Epidermal melanocyte (primary cell): ENCODE results near the gene GLIPR1L2.
"Not testable (repeated sequence)": the region's sequence is repeated elsewhere in the genome, so short reads cannot be mapped to it uniquely, and the experiment has no call there.

Source experiments
- DNase-seq: peaks from one replicate; pipeline ENCODE4 v3.0.0; 2011; ENCODE audit warnings: low spot score; ENCODE audit not compliant: insufficient read length

GLIPR1L2 gene

GRCh38 chr12:75432924-75433323, 42.0 kb downstream of the GLIPR1L2 start:
- no peak for DNase-seq

- no peak for DNase-seq
These were observed 46.7 kb downstream of the GLIPR1L2 start for GRCh38 chr12:75437564-75437963.

DNA sequence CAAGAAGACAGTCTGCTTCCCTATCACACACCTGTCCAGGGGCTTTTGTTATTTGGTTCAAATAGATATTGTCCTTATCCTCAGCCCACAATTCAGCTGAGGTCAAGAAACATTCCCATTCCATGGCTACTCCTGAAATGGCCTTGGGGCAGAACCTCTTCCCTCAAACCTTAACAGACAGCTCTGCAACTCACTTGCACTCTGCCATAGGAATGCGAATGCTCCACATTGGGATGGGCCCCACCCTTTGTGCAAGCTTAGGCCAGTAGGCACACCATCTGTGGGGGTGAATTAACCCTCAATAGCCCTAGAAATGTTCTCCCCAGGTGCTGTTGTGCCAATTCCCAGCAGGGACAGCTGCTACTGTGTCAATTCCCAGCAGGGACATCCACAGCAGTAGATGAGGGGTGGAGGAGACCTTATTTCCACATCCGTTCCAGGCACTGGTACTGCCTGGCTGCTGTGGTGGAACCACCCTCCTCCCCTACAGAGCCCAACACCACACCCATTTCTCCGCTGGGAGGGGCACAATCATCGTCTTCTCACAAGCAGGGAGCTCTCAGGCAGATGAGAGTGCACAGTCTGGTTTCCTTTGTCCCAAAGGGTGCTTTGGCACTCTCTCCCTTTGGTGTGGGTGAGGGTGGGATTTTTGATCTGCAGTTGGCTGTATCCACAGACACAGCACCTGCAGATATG, 47.3 kb downstream of the GLIPR1L2 start:
- no peak for DNase-seq

DNA sequence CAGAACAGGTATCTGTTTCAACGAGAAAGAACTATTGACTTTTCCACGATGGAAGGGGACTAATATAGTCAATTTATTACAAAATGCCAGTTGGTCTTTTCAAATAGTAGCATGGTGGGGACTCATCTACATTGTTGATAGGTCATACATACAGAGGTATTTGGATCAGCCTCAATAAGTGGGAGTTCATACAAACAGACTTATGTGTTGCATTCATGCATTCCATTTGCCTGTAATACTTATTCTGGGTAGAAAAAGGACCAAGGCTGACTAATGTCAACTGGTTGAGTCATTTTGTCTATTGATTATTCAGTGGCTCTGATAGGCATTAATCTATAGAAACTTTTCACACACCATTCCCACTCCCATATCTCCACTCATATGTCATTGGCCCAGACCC, 48.2 kb downstream of the GLIPR1L2 start:
- no peak for DNase-seq

DNA sequence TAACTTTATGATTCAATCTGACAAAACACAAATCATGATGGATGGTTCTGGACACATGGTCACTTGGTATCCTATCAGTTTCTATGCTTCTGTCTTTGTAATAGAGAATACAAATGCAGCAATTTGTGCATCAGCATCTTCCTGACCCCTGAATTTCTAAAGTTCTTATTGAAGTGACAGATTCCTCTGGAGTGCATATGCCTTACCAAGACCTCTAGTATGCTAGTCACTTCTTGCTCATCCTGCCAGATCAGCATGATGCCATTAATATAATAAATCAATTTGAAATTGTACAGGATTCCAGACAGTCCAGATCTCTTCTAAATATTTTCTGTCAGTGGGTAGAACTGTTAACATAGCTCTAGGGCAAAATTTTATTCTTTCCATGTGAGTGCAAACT, 49.0 kb downstream of the GLIPR1L2 start:
- DNase-seq, result no peak

- not testable (repeated sequence) for DNase-seq
These were observed 51.0 kb downstream of the GLIPR1L2 start for GRCh38 chr12:75441687-75442449.

DNA sequence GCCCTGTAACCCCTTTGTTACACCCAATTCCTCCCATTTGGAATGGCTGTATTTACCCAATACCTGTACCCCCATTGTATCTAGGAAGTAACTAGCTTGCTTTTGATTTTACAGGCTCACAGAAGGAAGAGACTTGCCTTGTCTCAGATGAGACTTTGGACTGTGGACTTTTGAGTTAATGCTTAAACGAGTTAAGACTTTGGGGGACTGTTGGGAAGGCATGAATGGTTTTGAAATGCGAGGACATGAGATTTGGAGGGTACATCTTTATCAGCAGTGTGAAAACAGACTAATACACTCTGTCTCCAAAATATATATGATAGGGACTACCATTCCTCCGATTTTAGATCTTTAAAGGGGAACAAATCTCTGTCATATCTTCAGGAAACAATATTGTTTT, 51.6 kb downstream of the GLIPR1L2 start:
- not testable (repeated sequence) for DNase-seq

DNA sequence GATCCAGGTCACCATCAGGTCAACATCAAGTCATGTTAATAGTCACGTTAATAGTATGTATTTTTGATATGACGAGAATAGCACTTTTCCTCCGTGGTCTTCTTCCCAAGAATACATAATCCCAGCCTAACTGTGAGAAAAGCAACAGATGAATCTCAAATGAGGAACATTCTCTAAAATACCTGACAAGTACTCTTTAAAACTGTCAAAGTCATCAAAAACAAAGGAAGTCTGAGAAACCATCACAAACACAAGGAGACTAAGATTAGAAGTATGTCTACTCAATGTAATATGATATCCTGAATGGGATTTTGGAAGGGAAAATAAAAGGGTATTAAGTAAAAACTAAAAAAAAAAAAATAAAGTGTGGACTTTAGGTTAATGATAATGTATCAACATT, 52.8 kb downstream of the GLIPR1L2 start:
- DNase-seq, result no peak

DNA sequence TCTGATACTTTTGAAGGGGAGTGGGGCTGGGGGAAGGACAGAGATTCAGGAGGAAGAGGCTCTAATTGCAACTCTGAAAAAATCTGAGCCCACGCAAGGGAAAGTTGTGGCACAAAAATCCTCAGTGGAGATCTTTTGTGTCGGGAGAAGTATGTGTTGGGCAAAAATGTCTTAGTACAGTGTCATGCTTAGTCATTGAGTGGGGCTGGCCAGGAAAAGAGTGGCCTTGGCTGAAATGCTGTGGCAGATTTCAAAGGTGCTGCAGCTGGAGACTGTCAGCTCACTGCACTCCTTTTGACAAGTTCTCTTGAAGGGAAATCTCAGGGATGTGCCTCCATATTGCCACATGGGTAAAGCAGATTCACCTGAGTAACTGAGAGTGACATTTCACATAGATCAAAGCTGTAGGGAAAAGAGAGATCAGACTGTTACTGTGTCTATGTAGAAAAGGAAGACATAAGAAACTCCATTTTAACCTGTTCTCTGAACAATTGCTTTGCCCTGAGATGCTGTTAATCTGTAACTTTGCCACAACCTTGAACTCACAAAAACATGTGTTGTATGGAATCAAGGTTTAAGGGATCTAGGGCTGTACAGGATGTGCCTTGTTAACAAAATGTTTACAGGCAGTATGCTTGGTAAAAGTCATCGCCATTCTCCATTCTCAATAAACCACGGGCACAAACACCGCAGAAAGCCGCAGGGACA, 53.7 kb downstream of the GLIPR1L2 start:
- DNase-seq, result no peak

GRCh38 chr12:75445137-75445507, 54.2 kb downstream of the GLIPR1L2 start:
- not testable (repeated sequence) for DNase-seq

GRCh38 chr12:75446857-75447256, 56.0 kb downstream of the GLIPR1L2 start:
- no peak for DNase-seq

GRCh38 chr12:75447691-75448393, 57.0 kb downstream of the GLIPR1L2 start:
- no peak for DNase-seq

GRCh38 chr12:75452675-75453330, 61.9 kb downstream of the GLIPR1L2 start:
- DNase-seq, result no peak

DNA sequence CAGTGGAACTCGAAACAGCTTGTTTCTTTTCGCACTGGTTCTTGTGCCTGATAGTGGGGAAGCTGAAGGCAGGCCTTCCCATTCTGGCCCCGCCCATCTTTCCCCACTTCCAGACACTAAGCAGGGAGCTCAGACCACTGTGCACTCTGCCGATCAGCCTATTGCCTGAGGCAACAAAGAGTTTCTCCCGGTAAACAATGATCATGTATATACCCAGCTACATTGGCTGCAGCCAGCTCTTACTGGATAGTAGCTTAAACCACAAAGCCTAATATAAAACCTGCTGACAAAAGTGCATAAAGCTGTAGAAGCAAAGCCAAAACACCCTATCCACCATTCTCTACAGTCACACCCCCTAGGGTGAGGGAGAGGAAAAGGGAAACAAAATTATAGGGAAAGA, 65.0 kb downstream of the GLIPR1L2 start:
- no peak for DNase-seq

- DNase-seq, result no peak
These were observed 66.3 kb downstream of the GLIPR1L2 start for GRCh38 chr12:75457191-75457590.

GRCh38 chr12:75457866-75458265, 67.0 kb downstream of the GLIPR1L2 start:
- DNase-seq, result not testable (repeated sequence)

DNA sequence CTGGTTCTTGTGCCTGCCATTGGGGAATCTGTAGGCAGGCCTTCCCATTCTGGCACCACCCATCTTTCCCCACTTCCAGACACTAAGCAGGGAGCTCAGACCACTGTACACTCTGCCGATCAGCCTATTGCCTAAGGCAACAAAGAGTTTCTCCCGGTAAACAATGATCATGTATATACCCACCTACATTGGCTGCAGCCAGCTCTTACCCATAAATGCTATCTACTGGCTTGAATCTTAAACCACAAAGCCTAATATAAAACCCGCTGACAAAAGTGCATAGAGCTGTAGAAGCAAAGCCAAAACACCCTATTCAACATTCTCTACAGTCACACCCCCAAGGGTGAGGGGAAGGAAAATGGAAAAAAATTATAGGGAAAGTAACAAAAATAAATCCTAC, 68.9 kb downstream of the GLIPR1L2 start:
- DNase-seq, result no peak

- DNase-seq, result no peak
These were observed 69.3 kb downstream of the GLIPR1L2 start for GRCh38 chr12:75460204-75460603.

GRCh38 chr12:75471902-75472890, 81.3 kb downstream of the GLIPR1L2 start:
- no peak for DNase-seq

- DNase-seq, result no peak
These were observed 83.2 kb downstream of the GLIPR1L2 start for GRCh38 chr12:75474116-75474515.
